ENCODE measurements around the gene GATM.

GRCh38 chr15:45401665-45402161, 23.4 kb upstream of the GATM start:
- TF ChIP-seq, protein P1, sequence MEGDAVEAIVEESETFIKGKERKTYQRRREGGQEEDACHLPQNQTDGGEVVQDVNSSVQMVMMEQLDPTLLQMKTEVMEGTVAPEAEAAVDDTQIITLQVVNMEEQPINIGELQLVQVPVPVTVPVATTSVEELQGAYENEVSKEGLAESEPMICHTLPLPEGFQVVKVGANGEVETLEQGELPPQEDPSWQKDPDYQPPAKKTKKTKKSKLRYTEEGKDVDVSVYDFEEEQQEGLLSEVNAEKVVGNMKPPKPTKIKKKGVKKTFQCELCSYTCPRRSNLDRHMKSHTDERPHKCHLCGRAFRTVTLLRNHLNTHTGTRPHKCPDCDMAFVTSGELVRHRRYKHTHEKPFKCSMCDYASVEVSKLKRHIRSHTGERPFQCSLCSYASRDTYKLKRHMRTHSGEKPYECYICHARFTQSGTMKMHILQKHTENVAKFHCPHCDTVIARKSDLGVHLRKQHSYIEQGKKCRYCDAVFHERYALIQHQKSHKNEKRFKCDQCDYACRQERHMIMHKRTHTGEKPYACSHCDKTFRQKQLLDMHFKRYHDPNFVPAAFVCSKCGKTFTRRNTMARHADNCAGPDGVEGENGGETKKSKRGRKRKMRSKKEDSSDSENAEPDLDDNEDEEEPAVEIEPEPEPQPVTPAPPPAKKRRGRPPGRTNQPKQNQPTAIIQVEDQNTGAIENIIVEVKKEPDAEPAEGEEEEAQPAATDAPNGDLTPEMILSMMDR (conservative IDR thresholded peaks at IDR 0.05 in 1 of 2, IDR thresholded peaks at IDR 0.05 in 1 of 2; ENCODE audit: extremely low read depth in 1 of 2, insufficient read depth in 1 of 2, low read depth in 1 of 2, low read length in 2 of 2), result no peak
- no peak for TF ChIP-seq EZH2 (IDR thresholded peaks at IDR 0.05; ENCODE audit: borderline replicate concordance, low read length)

Measured in mammary epithelial cell (primary cell).